IMR-90 (cell line): ENCODE measurements around the gene SCAF1. TPM values are rescaled to one million over a fixed set of nuclear protein-coding genes. Genes with fewer than 3 reads are reported as not detected.

Experiments
- ATAC-seq: fragments of 200-7000 bp; cut with Tn5 transposase; 2 replicates; pipeline ENCODE4 v1.9.1; 2020; ENCODE audit warnings: low read depth, mild to moderate bottlenecking, moderate library complexity
- BruUV-seq: library from RNA; stranded (reverse); fragments of 400-500 nt; replicated peaks from 2 replicates; lab custom pipeline; 2021; lab: Mats Ljungman, UMichigan
- CTCF ChIA-PET: fragments of 300-600 bp; formaldehyde crosslinking; extraction: SDS; loops from one replicate; lab custom pipeline; 2021; ENCODE audit warnings: antibody characterized with exemption; lab: Yijun Ruan, JAX
- POLR2A ChIA-PET: fragments of 300-600 bp; sonication (Branson Sonifier 250); formaldehyde crosslinking; loops from one replicate; lab custom pipeline; 2022; ENCODE audit warnings: antibody characterized with exemption; ENCODE audit not compliant: unreplicated experiment; lab: Charles Lee
- DNase-seq: peaks from one replicate; pipeline ENCODE4 v3.0.0; 2013
- H2AFZ ChIP-seq: replicated peaks from 2 replicates; pipeline ENCODE3; 2013; ENCODE audit warnings: low read length, mild to moderate bottlenecking; ENCODE audit not compliant: poor library complexity
- H2AK5ac ChIP-seq: 2 replicates; pipeline ENCODE4 v1.6.1; 2013; ENCODE audit warnings: low read depth, low read length, inconsistent platforms
- H2AK9ac ChIP-seq: replicated peaks from 2 replicates; pipeline ENCODE3; 2013; ENCODE audit warnings: mild to moderate bottlenecking, low read depth, low read length, moderate library complexity; ENCODE audit not compliant: poor library complexity
- H2BK120ac ChIP-seq: 2 replicates; pipeline ENCODE4 v1.6.1; 2013; ENCODE audit warnings: low read depth, low read length, inconsistent platforms
- H2BK15ac ChIP-seq: 3 replicates; pipeline ENCODE4 v1.6.1; 2013; ENCODE audit warnings: low read depth, low read length, inconsistent platforms
- H2BK20ac ChIP-seq: 2 replicates; pipeline ENCODE4 v1.6.1; 2013; ENCODE audit warnings: low read depth, mild to moderate bottlenecking, inconsistent platforms, low read length, moderate library complexity
- H2BK5ac ChIP-seq: 2 replicates; pipeline ENCODE4 v1.6.1; 2013; ENCODE audit warnings: mild to moderate bottlenecking, low read depth, low read length, inconsistent platforms; ENCODE audit not compliant: poor library complexity, severe bottlenecking
- H3K14ac ChIP-seq: replicated peaks from 2 replicates; pipeline ENCODE4 v1.6.1; 2013; ENCODE audit warnings: low read depth, low read length, inconsistent platforms
- H3K18ac ChIP-seq: 2 replicates; pipeline ENCODE4 v1.6.1; 2013; ENCODE audit warnings: low read depth, low read length, control low read depth
- H3K23ac ChIP-seq: 2 replicates; pipeline ENCODE4 v1.6.1; 2013; ENCODE audit warnings: low read depth, low read length, inconsistent platforms
- H3K27ac ChIP-seq: 2 replicates; pipeline ENCODE4 v1.5.1; 2013; ENCODE audit warnings: mild to moderate bottlenecking, control low read depth, low read length; ENCODE audit not compliant: insufficient read depth
- H3K27me3 ChIP-seq: 2 replicates; pipeline ENCODE4 v1.6.1; 2013; ENCODE audit warnings: low read length; ENCODE audit not compliant: control insufficient read depth, insufficient read depth
- H3K36me3 ChIP-seq: 2 replicates; pipeline ENCODE4 v1.6.1; 2013; ENCODE audit warnings: low read length, mixed read lengths; ENCODE audit not compliant: control insufficient read depth, insufficient read depth
- H3K4ac ChIP-seq: 2 replicates; pipeline ENCODE4 v1.6.1; 2013; ENCODE audit warnings: low read depth, low read length, inconsistent platforms
- H3K4me1 ChIP-seq: 2 replicates; pipeline ENCODE4 v1.6.1; 2013; ENCODE audit warnings: low read length, mixed read lengths; ENCODE audit not compliant: control insufficient read depth, insufficient read depth
- H3K4me2 ChIP-seq: 2 replicates; pipeline ENCODE4 v1.6.1; 2013; ENCODE audit warnings: low read depth, mild to moderate bottlenecking, control low read depth, low read length, moderate library complexity
- H3K4me3 ChIP-seq: 2 replicates; pipeline ENCODE4 v1.5.1; 2013; ENCODE audit warnings: low read depth, mild to moderate bottlenecking, control low read depth, low read length, moderate library complexity; ENCODE audit not compliant: insufficient read depth
- H3K56ac ChIP-seq: 2 replicates; pipeline ENCODE4 v1.6.1; 2013; ENCODE audit warnings: low read length, inconsistent platforms; ENCODE audit not compliant: insufficient read depth; ENCODE audit errors: extremely low read depth
- H3K79me1 ChIP-seq, 2 experiments: 2 replicates each; pipeline ENCODE4 v1.6.1; 2013; ENCODE audit warnings: low read length in 2 of 2, inconsistent platforms in 1 of 2, low read depth in 1 of 2
- H3K9ac ChIP-seq: 2 replicates; pipeline ENCODE4 v1.6.1; 2013; ENCODE audit warnings: low read depth, low read length, control low read depth
- H3K9me1 ChIP-seq: 2 replicates; pipeline ENCODE4 v1.6.1; 2013; ENCODE audit warnings: low read length, inconsistent platforms; ENCODE audit not compliant: insufficient read depth
- H3K9me3 ChIP-seq: 2 replicates; pipeline ENCODE4 v1.6.1; 2013; ENCODE audit warnings: low read length; ENCODE audit not compliant: control insufficient read depth, insufficient read depth
- H4K20me1 ChIP-seq: 2 replicates; pipeline ENCODE4 v1.6.1; 2013; ENCODE audit warnings: low read length, inconsistent platforms; ENCODE audit not compliant: insufficient read depth
- H4K5ac ChIP-seq: 2 replicates; pipeline ENCODE4 v1.6.1; 2013; ENCODE audit warnings: mild to moderate bottlenecking, low read depth, low read length, control low read depth
- H4K8ac ChIP-seq, 2 experiments: 2 replicates each; pipeline ENCODE4 v1.6.1; 2013; ENCODE audit warnings: low read depth in 2 of 2, low read length in 2 of 2, control low read depth in 1 of 2, inconsistent platforms in 1 of 2
- H4K91ac ChIP-seq: 2 replicates; pipeline ENCODE4 v1.6.1; 2013; ENCODE audit warnings: low read depth, low read length, inconsistent platforms; ENCODE audit not compliant: insufficient read depth
- CHD1 ChIP-seq: IDR thresholded peaks from 2 replicates; pipeline ENCODE4 v1.6.1; 2012; ENCODE audit warnings: low read depth, low read length, improper control_type of control experiment
- MXI1 ChIP-seq: IDR thresholded peaks from 2 replicates; pipeline ENCODE4 v1.6.1; 2012; ENCODE audit warnings: low read depth, mild to moderate bottlenecking, low read length, moderate library complexity, borderline replicate concordance
- NFE2L2 ChIP-seq: fragments of 150-350 bp; IDR thresholded peaks from 2 replicates; pipeline ENCODE4 v1.6.1; 2016; ENCODE audit warnings: low read depth, mild to moderate bottlenecking, low read length
- RCOR1 ChIP-seq: IDR thresholded peaks from 2 replicates; pipeline ENCODE4 v1.6.1; 2012; ENCODE audit warnings: mild to moderate bottlenecking, low read length, improper control_type of control experiment; ENCODE audit not compliant: insufficient replicate concordance
- WGBS, 2 experiments: methylation state at CpG; one replicate each; pipeline versions ENCODE4 v1.1.5 to v1.1.7; 2013; ENCODE audit warnings: missing lambda C conversion rate in 2 of 2; ENCODE audit not compliant: insufficient read length in 1 of 2; ENCODE audit errors: extremely low coverage in 2 of 2; 5-methylcytosine and 5-hydroxymethylcytosine counted together
- dilution Hi-C: fragments of 300-500 bp; cut with HindIII; formaldehyde crosslinking; loops from one replicate; pipeline ENCODE4 v1.14.3; 2018; ENCODE audit warnings: low sequenced_read_pairs; ENCODE audit not compliant: unreplicated experiment
- in situ Hi-C: fragments of 300-500 bp; cut with MboI; formaldehyde crosslinking; loops from 3 replicates; pipeline ENCODE4 v1.14.3; 2019; ENCODE audit warnings: low sequenced_read_pairs, inconsistent platforms, mixed read lengths
- intact Hi-C: fragments of 100-400 bp; cut with micrococcal nuclease; formaldehyde crosslinking; loops from 2 replicates; pipeline ENCODE4 v1.10.0; 2022
- polyA plus RNA-seq, 3 experiments: library from polyadenylated mRNA; depleted of rRNA; stranded (reverse); fragments of >200 nt; gene quantifications; 2 replicates each; pipeline ENCODE4 v1.2.3, GENCODE V29; 2012; ENCODE audit warnings: low replicate concordance in 1 of 3
- total RNA-seq: library from RNA; depleted of rRNA; stranded (reverse); fragments of >200 nt; gene quantifications from 2 replicates; pipeline ENCODE4 v1.2.3, GENCODE V29; 2012

The SCAF1 gene
- total and polyA plus RNA-seq, 2 of the 4 experiments (the other 2 are of a cell fraction) = 2.2 to 14.8 TPM

DNA sequence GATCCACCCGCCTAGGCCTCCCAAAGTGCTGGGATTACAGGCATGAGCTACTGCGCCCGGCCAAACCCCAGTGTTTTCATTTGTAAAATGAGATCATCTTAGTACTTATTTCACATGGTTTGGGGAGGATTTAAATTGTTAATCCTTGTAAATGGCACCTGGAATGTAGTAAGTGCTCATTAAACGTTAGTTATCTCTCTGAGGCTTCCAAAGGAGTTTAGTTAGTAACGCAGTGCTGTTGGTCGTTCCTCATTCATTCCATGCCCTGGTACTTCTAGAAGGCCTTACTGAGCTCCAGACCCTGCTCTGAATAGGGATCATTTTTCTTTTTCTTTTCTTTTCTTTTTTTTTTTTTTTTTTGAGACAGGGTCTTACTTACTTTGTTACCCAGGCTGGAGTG lies 54.1 kb downstream of the SCAF1 start:
- H2BK20ac ChIP-seq = no peak overlapping the region
- no peak overlapping the region for H2BK120ac ChIP-seq
- peaks cover 6 to 19% of the 10 kb centered on the region in 2 experiments; a peak in 3 of 4 replicates for H3K79me1 ChIP-seq
- no peak overlapping the region for H2AFZ ChIP-seq
- dilution Hi-C loops = no loop called here
- no peaks in the 10 kb centered on the region for H3K9me3 ChIP-seq
- no peak overlapping the region for H3K4me2 ChIP-seq
- no peak overlapping the region for H4K8ac ChIP-seq
- H2AK5ac ChIP-seq = no peak overlapping the region
- DNase-seq (no peak), ATAC-seq (no peak)
- H3K9ac ChIP-seq = no peak overlapping the region
- H3K23ac ChIP-seq = no peak overlapping the region
- no TSS peak for BruUV-seq
- ChIA-PET CTCF (no interaction called here), POLR2A (no interaction called here)
- H3K36me3 ChIP-seq = peaks cover 17% of the 10 kb centered on the region
- 0 out of 2 replicates have a peak, but pooled peaks cover 3% of the 10 kb centered on the region for H3K9me1 ChIP-seq
- H4K5ac ChIP-seq = no peak overlapping the region
- no peak overlapping the region for H2BK5ac ChIP-seq
- H3K14ac ChIP-seq = no peak overlapping the region
- no peak for TF ChIP-seq NFE2L2
- no peak for TF ChIP-seq MXI1
- no peak for TF ChIP-seq RCOR1
- no peak for TF ChIP-seq CHD1
- WGBS, 2 experiments = no CpG with 5 or more reads among the region's 6 CpGs
- in situ Hi-C loops = no loop called here
- no peak overlapping the region for H3K56ac ChIP-seq
- H3K27me3 ChIP-seq = no peaks in the 10 kb centered on the region
- no peak overlapping the region for H3K4ac ChIP-seq
- H4K20me1 ChIP-seq = no peaks in the 10 kb centered on the region
- H4K91ac ChIP-seq = no peak overlapping the region
- intact Hi-C loops = no loop called here
- no peak overlapping the region for H3K4me3 ChIP-seq
- no peak overlapping the region for H3K27ac ChIP-seq
- H2AK9ac ChIP-seq = no peak overlapping the region
- H2BK15ac ChIP-seq = no peak overlapping the region
- H3K4me1 ChIP-seq = peaks cover 2% of the 10 kb centered on the region; the same call in 1 of the 2 replicates
- H3K18ac ChIP-seq = no peak overlapping the region
